ENCODE measurements around the gene NPW.

Gene NPW

GRCh38 chr16:2062801-2063200, 43.2 kb downstream of the NPW start:
- H3K4me1 ChIP-seq (ENCODE audit: control insufficient read depth, insufficient read depth, low read length): no peaks in the 10 kb centered on the region
- H3K4me3 ChIP-seq (ENCODE audit: low read depth, low read length): no peak overlapping the region
- no peaks in the 10 kb centered on the region for H3K9me3 ChIP-seq (ENCODE audit: control insufficient read depth, insufficient read depth, low read length)
- H3K27ac ChIP-seq (ENCODE audit: low read depth, low read length): no peak overlapping the region
- no peak overlapping the region for H3K9ac ChIP-seq (ENCODE audit: low read depth, low read length)
- no peaks in the 10 kb centered on the region for H3K27me3 ChIP-seq (ENCODE audit: control insufficient read depth, insufficient read depth, low read length)
- peaks cover 40% of the 10 kb centered on the region for H3K36me3 ChIP-seq (ENCODE audit: control insufficient read depth, insufficient read depth, low read length)

- Histone ChIP-seq H3K9ac (ENCODE audit: low read depth, low read length) (no peak overlapping the region), H3K36me3 (ENCODE audit: control insufficient read depth, insufficient read depth, low read length) (peaks cover 38% of the 10 kb centered on the region), H3K9me3 (ENCODE audit: control insufficient read depth, insufficient read depth, low read length) (no peaks in the 10 kb centered on the region), H3K4me1 (ENCODE audit: control insufficient read depth, insufficient read depth, low read length) (no peaks in the 10 kb centered on the region), H3K4me3 (ENCODE audit: low read depth, low read length) (no peak overlapping the region), H3K27me3 (ENCODE audit: control insufficient read depth, insufficient read depth, low read length) (no peaks in the 10 kb centered on the region), H3K27ac (ENCODE audit: low read depth, low read length) (no peak overlapping the region)
Observed at GRCh38 chr16:2063861-2064260, 44.3 kb downstream of the NPW start.

- Histone ChIP-seq H3K4me3 (ENCODE audit: low read depth, low read length) (no peak overlapping the region), H3K9me3 (ENCODE audit: control insufficient read depth, insufficient read depth, low read length) (no peaks in the 10 kb centered on the region), H3K27ac (ENCODE audit: low read depth, low read length) (no peak overlapping the region), H3K9ac (ENCODE audit: low read depth, low read length) (no peak overlapping the region), H3K27me3 (ENCODE audit: control insufficient read depth, insufficient read depth, low read length) (no peaks in the 10 kb centered on the region), H3K36me3 (ENCODE audit: control insufficient read depth, insufficient read depth, low read length) (peaks cover 38% of the 10 kb centered on the region), H3K4me1 (ENCODE audit: control insufficient read depth, insufficient read depth, low read length) (no peaks in the 10 kb centered on the region)
Observed at GRCh38 chr16:2064368-2064945, 44.9 kb downstream of the NPW start.

DNA sequence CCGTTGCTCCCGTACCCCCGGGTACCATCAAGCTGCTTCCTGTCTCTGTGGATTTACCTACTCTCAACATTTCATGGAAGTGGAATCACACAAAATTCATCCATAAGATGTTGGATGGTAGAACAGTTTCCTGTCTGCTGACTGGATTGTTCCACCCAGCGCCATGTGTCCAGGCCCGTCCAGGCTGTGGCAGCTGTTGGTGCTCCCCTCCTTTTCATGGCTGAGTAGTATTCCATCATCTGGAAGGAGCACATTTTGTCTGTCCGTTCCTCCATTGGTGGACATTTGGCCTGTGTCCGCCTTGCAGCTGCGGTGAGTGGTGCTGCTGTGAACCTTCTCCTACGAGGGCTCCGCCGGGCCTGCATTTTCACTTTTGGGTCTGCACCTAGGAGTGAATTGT, 46.6 kb downstream of the NPW start:
- Histone ChIP-seq H3K27ac (ENCODE audit: low read depth, low read length) (no peak overlapping the region), H3K9me3 (ENCODE audit: control insufficient read depth, insufficient read depth, low read length) (no peaks in the 10 kb centered on the region), H3K9ac (ENCODE audit: low read depth, low read length) (no peak overlapping the region), H3K4me3 (ENCODE audit: low read depth, low read length) (no peak overlapping the region), H3K27me3 (ENCODE audit: control insufficient read depth, insufficient read depth, low read length) (no peaks in the 10 kb centered on the region), H3K4me1 (ENCODE audit: control insufficient read depth, insufficient read depth, low read length) (no peaks in the 10 kb centered on the region), H3K36me3 (ENCODE audit: control insufficient read depth, insufficient read depth, low read length) (peaks cover 40% of the 10 kb centered on the region)
